Urothelium cell line (cell line): Measurements from ENCODE around the gene CCL23.
"Not testable (repeated sequence)": the region's sequence is repeated elsewhere in the genome, so short reads cannot be mapped to it uniquely, and the experiment has no call there.

Experiments used
- DNase-seq: peaks from one replicate; pipeline ENCODE4 v3.0.0; 2011; ENCODE audit warnings: low spot score, mixed read lengths
- FAIRE-seq: peaks from 2 replicates; lab custom pipeline; 2011; peaks lifted over from hg19 to GRCh38; lab: Jason Lieb, UNC

Gene CCL23

GRCh38 chr17:36017799-36018198, at the start of gene CCL23:
TSS of gene CCL23 (minus strand) at chr17:36017972. CDS start at chr17:36017897, 75 bp downstream.
- no peak for FAIRE-seq
- DNase-seq = no peak

- DNase-seq (no peak), FAIRE-seq (no peak)
These were observed 48.7 kb upstream of the CCL23 start for GRCh38 chr17:36066365-36066985.

- no peak for FAIRE-seq
- DNase-seq = no peak
These were observed 46.2 kb upstream of the CCL23 start, which contains the start of gene CCL18 for GRCh38 chr17:36063786-36064541. TSS of gene CCL18 (plus strand) at chr17:36064272. CDS start at chr17:36064343, 71 bp downstream.

- FAIRE-seq = no peak
- no peak for DNase-seq
These were observed 43.0 kb upstream of the CCL23 start for GRCh38 chr17:36060816-36061215.

- DNase-seq (no peak), FAIRE-seq (no peak)
These were observed 41.6 kb upstream of the CCL23 start for GRCh38 chr17:36059406-36059805.

- FAIRE-seq (no peak), DNase-seq (no peak)
These were observed 40.1 kb upstream of the CCL23 start for GRCh38 chr17:36057911-36058310.

- FAIRE-seq = no peak
- DNase-seq = no peak
These were observed 38.2 kb upstream of the CCL23 start for GRCh38 chr17:36055921-36056520.

- FAIRE-seq (no peak), DNase-seq (no peak)
These were observed 37.4 kb upstream of the CCL23 start for GRCh38 chr17:36055171-36055570.

- FAIRE-seq (no peak), DNase-seq (no peak)
These were observed 31.9 kb upstream of the CCL23 start for GRCh38 chr17:36049643-36050042.

GRCh38 chr17:36048066-36048465, 30.3 kb upstream of the CCL23 start:
- no peak for FAIRE-seq
- no peak for DNase-seq

GRCh38 chr17:36036235-36036634, 18.5 kb upstream of the CCL23 start:
- DNase-seq = no peak
- FAIRE-seq = no peak

GRCh38 chr17:36034127-36034526, 16.4 kb upstream of the CCL23 start:
- no peak for DNase-seq
- no peak for FAIRE-seq

- DNase-seq = no peak
- FAIRE-seq = no peak
These were observed 13.2 kb upstream of the CCL23 start for GRCh38 chr17:36030956-36031355.

GRCh38 chr17:36027761-36028160, 10.0 kb upstream of the CCL23 start:
- FAIRE-seq (no peak), DNase-seq (no peak)

- DNase-seq (no peak), FAIRE-seq (no peak)
These were observed 6.5 kb upstream of the CCL23 start for GRCh38 chr17:36024106-36024869.

GRCh38 chr17:36019423-36019822, 1.7 kb upstream of the CCL23 start:
- DNase-seq (no peak), FAIRE-seq (no peak)

GRCh38 chr17:36016555-36016954, 1.2 kb downstream of the CCL23 start:
- DNase-seq (no peak), FAIRE-seq (no peak)

- DNase-seq, FAIRE-seq: not testable (repeated sequence)
These were observed 1.9 kb downstream of the CCL23 start for GRCh38 chr17:36015895-36016294.

- no peak for FAIRE-seq
- DNase-seq = no peak
These were observed 2.8 kb downstream of the CCL23 start for GRCh38 chr17:36014946-36015345.

GRCh38 chr17:36011201-36011600, 6.6 kb downstream of the CCL23 start:
- no peak for FAIRE-seq
- DNase-seq = no peak

- FAIRE-seq (no peak), DNase-seq (no peak)
These were observed 8.6 kb downstream of the CCL23 start for GRCh38 chr17:36008998-36009665.
